ENCODE data around the gene TFPT.

The TFPT gene

DNA sequence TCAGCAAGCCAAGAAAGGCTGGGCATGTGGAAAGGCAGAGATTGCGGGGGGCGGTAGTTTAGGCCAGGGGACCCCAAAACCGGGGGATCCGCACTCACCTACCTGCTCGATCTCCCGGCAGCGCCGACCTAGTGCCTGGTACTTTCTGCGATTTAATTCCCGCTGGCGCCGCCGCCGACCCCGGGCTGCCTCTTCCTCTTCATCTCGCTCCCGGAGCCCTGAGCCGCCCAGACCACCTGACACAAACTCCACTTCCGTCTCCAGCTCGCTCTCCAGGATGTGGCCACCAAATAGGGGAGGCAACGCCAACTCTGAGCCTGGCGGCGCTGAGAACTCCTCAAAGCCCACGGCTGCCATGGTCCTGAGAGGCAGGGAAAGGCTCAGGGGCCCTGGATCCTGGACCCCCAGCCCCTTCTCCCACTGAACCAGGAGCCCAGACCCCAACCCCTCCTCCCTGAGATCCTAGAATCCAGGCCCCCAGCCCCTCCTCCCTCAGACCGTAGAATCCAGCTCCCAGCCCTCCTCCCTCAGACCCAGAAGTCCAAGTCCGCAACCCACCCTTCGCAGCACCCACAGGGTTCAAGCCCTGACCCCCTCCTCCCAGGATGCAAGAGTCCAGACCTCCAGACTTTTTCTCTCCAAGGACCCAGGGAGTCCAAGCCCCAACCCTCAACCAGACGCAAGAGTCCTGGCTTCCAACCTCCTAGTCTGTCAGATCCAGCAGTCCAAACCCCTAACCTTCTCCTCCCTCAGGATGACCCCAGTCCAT lies 933 bp downstream of the TFPT start:
- Histone ChIP-seq H3K4me1 (ENCODE audit: control insufficient read depth, insufficient read depth, low read length) (peaks cover 17% of the 10 kb centered on the region), H3K27ac (ENCODE audit: insufficient read depth, low read depth, low read length, poor library complexity, severe bottlenecking) (no peak overlapping the region), H3K9me3 (ENCODE audit: control insufficient read depth, low read length) (no peaks in the 10 kb centered on the region), H3K36me3 (ENCODE audit: control insufficient read depth, insufficient read depth, low read length) (peaks cover 16% of the 10 kb centered on the region), H3K27me3 (ENCODE audit: control insufficient read depth, insufficient read depth, low read length, poor library complexity, severe bottlenecking) (no peaks in the 10 kb centered on the region), H3K4me3 (ENCODE audit: insufficient read depth, low read depth, low read length) (peak overlapping the region; percentile 65)
- WGBS, 2 experiments: 24 to 28% methylated on average over 28 of the region's 28 CpGs

DNA sequence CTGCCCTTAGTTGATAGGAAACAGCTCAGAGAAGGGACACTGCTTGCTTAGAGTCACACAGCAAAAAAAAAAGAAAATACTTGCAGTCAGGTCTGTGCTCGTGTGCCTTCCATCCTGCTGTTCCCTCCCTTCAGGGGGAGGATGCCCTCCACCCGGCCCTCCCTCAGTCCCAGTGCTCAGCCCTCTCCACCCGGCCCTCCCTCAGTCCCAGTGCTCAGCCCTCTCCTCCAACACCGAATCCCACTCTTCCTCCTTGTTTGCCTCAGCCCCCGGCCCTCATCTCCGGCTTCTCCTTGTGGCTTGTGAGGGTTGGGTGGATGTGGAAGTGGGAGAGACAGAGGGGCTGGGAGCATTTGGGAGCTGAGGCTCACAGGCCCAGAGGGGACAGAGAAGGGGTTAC lies 5.8 kb downstream of the TFPT start:
- Histone ChIP-seq H3K27ac (ENCODE audit: insufficient read depth, low read depth, low read length, poor library complexity, severe bottlenecking) (no peak overlapping the region), H3K4me1 (ENCODE audit: control insufficient read depth, insufficient read depth, low read length) (peaks cover 8% of the 10 kb centered on the region), H3K9me3 (ENCODE audit: control insufficient read depth, low read length) (no peaks in the 10 kb centered on the region), H3K27me3 (ENCODE audit: control insufficient read depth, insufficient read depth, low read length, poor library complexity, severe bottlenecking) (no peaks in the 10 kb centered on the region), H3K4me3 (ENCODE audit: insufficient read depth, low read depth, low read length) (no peak overlapping the region), H3K36me3 (ENCODE audit: control insufficient read depth, insufficient read depth, low read length) (peaks cover 37% of the 10 kb centered on the region)
- WGBS, 2 experiments: 88 to 90% methylated on average over 5 to 6 of the region's 6 CpGs

DNA sequence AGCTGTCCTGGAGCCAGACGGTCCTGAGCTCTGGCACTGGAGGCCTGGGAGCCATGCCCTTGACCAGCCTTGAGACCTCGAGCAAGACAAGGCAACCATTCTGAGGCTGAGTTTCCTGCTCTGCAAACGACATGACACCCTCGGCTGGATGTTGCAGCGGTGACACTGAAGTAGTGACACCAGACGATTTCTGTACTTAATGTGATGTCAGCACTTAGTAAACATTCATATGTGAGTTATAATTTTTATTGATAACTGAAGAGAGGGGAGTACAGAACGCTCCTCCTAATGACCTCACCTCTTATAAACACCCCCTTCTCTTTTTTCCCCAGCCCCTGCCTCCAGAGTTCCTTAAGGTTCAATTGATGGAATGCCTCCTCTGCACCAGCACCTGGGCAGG lies 7.0 kb downstream of the TFPT start:
- WGBS, 2 experiments: 94 to 97% methylated on average over 6 to 7 of the region's 7 CpGs
- H3K36me3 ChIP-seq (ENCODE audit: control insufficient read depth, insufficient read depth, low read length): peaks cover 37% of the 10 kb centered on the region
- H3K4me3 ChIP-seq (ENCODE audit: insufficient read depth, low read depth, low read length): no peak overlapping the region

DNA sequence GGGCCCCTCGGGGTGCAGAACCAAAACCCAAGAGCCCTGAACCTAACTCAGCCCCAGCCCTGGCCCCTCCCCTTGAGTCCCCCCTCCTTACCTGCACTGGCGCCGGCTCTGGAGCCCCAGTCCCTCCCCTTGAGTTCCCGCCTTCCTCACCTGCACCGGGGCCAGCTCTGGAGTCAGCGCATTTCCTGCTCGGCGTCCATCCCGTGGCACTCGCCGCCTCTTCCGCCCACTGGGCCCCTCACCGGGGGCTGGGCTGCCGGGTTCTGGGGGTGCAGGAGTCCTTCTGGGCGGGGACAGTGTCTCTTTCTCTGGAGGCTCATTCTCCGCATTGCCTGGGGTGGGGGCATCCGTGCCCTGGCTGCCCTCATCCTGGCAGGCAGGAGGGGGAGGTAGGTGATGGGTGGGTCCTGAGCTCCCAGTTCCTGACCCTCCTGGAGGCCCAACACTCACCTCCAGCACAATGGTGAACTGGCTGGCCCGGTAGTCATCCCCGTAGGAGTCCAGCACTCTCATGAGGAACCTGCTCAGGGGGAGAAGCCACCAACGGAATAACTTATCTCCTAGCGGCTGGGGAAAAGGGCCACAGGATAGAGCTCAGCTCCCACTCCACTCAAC lies 7.5 kb downstream of the TFPT start:
- 92% methylated on average over 20 to 21 of the region's 21 CpGs for WGBS, 2 experiments
- H3K9me3 ChIP-seq (ENCODE audit: control insufficient read depth, low read length): no peaks in the 10 kb centered on the region
- H3K27ac ChIP-seq (ENCODE audit: insufficient read depth, low read depth, low read length, poor library complexity, severe bottlenecking): no peak overlapping the region
- H3K27me3 ChIP-seq (ENCODE audit: control insufficient read depth, insufficient read depth, low read length, poor library complexity, severe bottlenecking): no peaks in the 10 kb centered on the region
- H3K36me3 ChIP-seq (ENCODE audit: control insufficient read depth, insufficient read depth, low read length): peaks cover 37% of the 10 kb centered on the region
- H3K4me3 ChIP-seq (ENCODE audit: insufficient read depth, low read depth, low read length): no peak overlapping the region
- no peaks in the 10 kb centered on the region for H3K4me1 ChIP-seq (ENCODE audit: control insufficient read depth, insufficient read depth, low read length)

More for the DNA sequence above, 7.0 kb downstream of the TFPT start:
- no peaks in the 10 kb centered on the region for H3K9me3 ChIP-seq (ENCODE audit: control insufficient read depth, low read length)
- no peaks in the 10 kb centered on the region for H3K4me1 ChIP-seq (ENCODE audit: control insufficient read depth, insufficient read depth, low read length)
- no peak overlapping the region for H3K27ac ChIP-seq (ENCODE audit: insufficient read depth, low read depth, low read length, poor library complexity, severe bottlenecking)
- H3K27me3 ChIP-seq (ENCODE audit: control insufficient read depth, insufficient read depth, low read length, poor library complexity, severe bottlenecking): no peaks in the 10 kb centered on the region

DNA sequence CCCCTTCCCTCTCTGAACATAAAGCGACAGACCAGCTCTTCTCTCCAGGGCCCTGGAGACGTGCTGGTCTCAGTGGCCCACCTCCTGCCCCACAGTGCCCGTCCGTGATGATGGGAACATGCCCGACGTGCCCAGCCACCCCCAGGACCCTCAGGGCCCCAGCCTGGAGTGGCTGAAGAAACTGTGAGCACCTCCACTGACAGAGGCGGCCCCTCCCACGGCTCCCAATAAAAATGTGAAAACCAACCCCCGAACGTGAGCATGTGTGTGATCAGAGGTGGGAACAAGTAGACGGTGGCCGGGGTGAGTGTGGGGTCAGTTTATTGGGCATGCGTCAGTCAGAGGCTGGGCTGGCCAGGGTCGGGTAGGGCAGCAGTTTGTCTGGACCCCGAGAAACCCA lies 8.7 kb downstream of the TFPT start:
- H3K27ac ChIP-seq (ENCODE audit: insufficient read depth, low read depth, low read length, poor library complexity, severe bottlenecking): no peak overlapping the region
- H3K9me3 ChIP-seq (ENCODE audit: control insufficient read depth, low read length): no peaks in the 10 kb centered on the region
- 92 to 93% methylated on average over 15 of the region's 15 CpGs for WGBS, 2 experiments
- peaks cover 34% of the 10 kb centered on the region for H3K36me3 ChIP-seq (ENCODE audit: control insufficient read depth, insufficient read depth, low read length)
- no peak overlapping the region for H3K4me3 ChIP-seq (ENCODE audit: insufficient read depth, low read depth, low read length)
- H3K4me1 ChIP-seq (ENCODE audit: control insufficient read depth, insufficient read depth, low read length): no peaks in the 10 kb centered on the region
- H3K27me3 ChIP-seq (ENCODE audit: control insufficient read depth, insufficient read depth, low read length, poor library complexity, severe bottlenecking): no peaks in the 10 kb centered on the region

DNA sequence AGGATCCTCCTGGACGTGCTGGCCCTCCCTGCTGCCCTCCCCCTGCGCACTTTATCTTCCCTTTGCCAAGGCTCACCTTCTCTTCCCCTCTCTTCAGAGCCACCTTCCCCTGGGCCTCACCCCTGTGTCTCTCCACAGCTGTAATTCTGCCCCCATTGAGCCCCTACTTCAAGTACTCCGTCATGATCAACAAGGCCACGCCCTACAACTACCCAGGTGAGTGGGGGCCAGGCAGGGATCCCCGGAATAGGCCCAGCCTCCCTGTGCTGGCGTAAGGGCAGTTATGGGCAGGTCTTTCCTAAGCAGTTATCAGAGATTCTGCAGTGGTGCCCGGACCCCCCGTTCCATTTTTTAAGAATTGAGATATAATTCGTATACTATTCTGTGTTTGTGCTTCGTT lies 9.7 kb downstream of the TFPT start:
- Histone ChIP-seq H3K36me3 (ENCODE audit: control insufficient read depth, insufficient read depth, low read length) (peaks cover 32% of the 10 kb centered on the region), H3K27ac (ENCODE audit: insufficient read depth, low read depth, low read length, poor library complexity, severe bottlenecking) (no peak overlapping the region)
- WGBS, 2 experiments: 92 to 93% methylated on average over 10 of the region's 10 CpGs

DNA sequence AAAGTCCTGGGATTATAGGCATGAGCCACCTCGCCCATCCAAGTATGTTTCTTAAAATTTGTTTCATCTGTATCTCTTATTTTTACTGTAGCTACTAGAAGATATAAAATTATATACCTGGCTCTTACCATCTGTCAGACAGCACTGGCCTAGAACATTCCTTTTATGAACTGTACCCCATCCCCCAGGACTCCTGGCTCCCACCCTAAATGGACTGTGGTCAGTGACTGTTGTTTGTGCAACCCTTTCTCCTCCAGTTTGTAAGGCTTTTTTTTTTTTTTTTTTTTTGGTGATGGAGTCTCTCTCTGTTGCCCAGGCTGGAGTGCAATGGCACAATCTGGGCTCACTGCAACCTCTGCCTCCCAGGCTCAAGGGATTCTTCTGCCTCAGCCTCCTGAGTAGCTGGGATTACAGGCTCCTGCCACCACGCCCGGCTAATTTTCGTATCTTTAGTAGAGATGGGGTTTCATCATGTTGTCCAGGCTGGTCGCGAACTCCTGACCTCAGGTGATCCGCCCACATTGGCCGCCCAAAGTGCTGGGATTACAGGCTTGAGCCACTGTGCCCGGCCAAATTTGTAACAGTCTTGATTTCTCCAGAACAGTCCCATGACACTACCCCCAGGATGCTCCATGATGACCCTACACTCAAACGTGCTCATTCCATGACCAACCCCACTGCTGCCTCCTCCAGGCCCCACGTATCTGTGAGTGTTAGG lies 10.3 kb downstream of the TFPT start:
- 93 to 96% methylated on average over 11 of the region's 11 CpGs for WGBS, 2 experiments
- Histone ChIP-seq H3K27me3 (ENCODE audit: control insufficient read depth, insufficient read depth, low read length, poor library complexity, severe bottlenecking) (no peaks in the 10 kb centered on the region), H3K36me3 (ENCODE audit: control insufficient read depth, insufficient read depth, low read length) (peaks cover 28% of the 10 kb centered on the region), H3K4me1 (ENCODE audit: control insufficient read depth, insufficient read depth, low read length) (no peaks in the 10 kb centered on the region), H3K9me3 (ENCODE audit: control insufficient read depth, low read length) (no peaks in the 10 kb centered on the region), H3K27ac (ENCODE audit: insufficient read depth, low read depth, low read length, poor library complexity, severe bottlenecking) (no peak overlapping the region), H3K4me3 (ENCODE audit: insufficient read depth, low read depth, low read length) (no peak overlapping the region)

More for the DNA sequence above, 9.7 kb downstream of the TFPT start:
- Histone ChIP-seq H3K27me3 (ENCODE audit: control insufficient read depth, insufficient read depth, low read length, poor library complexity, severe bottlenecking) (no peaks in the 10 kb centered on the region), H3K9me3 (ENCODE audit: control insufficient read depth, low read length) (no peaks in the 10 kb centered on the region), H3K4me3 (ENCODE audit: insufficient read depth, low read depth, low read length) (no peak overlapping the region), H3K4me1 (ENCODE audit: control insufficient read depth, insufficient read depth, low read length) (no peaks in the 10 kb centered on the region)

DNA sequence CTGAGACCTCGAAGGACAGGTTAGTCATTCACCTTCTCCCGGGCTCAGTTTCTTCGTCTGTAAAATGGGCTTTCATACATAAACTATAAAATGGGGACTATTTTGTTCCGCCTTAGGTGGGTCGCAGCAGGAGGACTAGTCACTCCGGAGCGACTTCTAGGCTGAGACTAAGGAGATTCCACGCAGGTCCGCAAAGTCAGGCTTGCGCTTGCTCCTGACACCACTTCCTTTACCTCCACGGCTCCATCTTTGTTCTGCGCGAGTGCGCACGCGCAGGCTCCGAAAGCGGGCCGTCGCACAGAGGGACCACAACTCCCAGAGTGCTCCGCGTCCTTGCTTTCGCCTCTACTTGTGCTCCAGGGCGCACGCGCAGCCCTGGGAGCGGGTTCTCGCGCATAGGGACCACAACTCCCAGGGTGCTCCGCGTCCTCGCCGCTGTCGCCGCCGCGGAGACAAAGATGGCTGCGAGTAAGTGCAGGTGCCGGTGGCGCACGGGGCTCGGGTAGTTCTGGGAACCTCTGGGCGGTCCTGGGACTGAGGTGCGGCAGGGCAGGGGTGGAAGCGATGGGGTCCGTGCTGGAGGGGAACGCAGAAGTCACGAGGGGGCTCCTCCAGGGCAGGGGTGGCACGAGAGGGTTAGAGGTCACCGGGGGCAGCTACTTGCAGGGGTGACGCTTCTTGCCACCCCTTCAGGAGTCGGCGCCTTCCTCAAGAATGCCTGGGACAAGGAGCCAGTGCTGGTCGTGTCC lies 12.9 kb downstream of the TFPT start, which contains the start of gene NDUFA3:
NDUFA3 (plus strand) TSS at position 435 of the 749 bp plus-strand sequence; CDS start at position 459, 24 bp downstream.
- WGBS, 2 experiments: 6% methylated on average over 54 of the region's 54 CpGs
- Histone ChIP-seq H3K27me3 (ENCODE audit: control insufficient read depth, insufficient read depth, low read length, poor library complexity, severe bottlenecking) (peaks cover 3% of the 10 kb centered on the region), H3K9me3 (ENCODE audit: control insufficient read depth, low read length) (no peaks in the 10 kb centered on the region), H3K36me3 (ENCODE audit: control insufficient read depth, insufficient read depth, low read length) (peaks cover 9% of the 10 kb centered on the region), H3K27ac (ENCODE audit: insufficient read depth, low read depth, low read length, poor library complexity, severe bottlenecking) (no peak within 1 kb of the TSS), H3K4me1 (ENCODE audit: control insufficient read depth, insufficient read depth, low read length) (no peaks in the 10 kb centered on the region), H3K4me3 (ENCODE audit: insufficient read depth, low read depth, low read length) (peak within 1 kb of the TSS; percentile 98)

DNA sequence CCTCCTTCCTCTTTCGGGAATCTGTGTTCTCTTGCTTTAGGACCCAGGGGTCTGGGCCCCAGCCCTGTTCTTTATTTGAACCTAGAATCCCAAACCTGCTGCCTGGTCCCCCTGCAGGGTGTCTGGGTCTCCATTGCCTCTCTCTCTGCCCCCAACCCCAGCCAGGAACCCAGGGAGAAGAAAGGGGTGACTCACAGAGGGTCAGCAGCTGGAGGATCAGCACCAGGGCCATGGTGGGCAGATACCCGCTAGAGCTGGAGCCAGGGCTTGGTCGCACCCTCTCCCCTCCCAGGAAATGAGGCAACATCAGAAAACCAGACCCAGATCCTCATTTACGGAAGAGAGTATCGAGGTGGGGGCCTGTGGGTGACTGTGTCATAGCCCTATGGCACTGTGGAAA lies 14.9 kb downstream of the TFPT start, which contains the start of gene OSCAR:
OSCAR (minus strand) TSS at position 243 of the 400 bp plus-strand sequence; CDS start at position 232, 11 bp downstream.
- Histone ChIP-seq H3K27me3 (ENCODE audit: control insufficient read depth, insufficient read depth, low read length, poor library complexity, severe bottlenecking) (peaks cover 23% of the 10 kb centered on the region), H3K4me1 (ENCODE audit: control insufficient read depth, insufficient read depth, low read length) (peaks cover 2% of the 10 kb centered on the region), H3K27ac (ENCODE audit: insufficient read depth, low read depth, low read length, poor library complexity, severe bottlenecking) (no peak within 1 kb of the TSS), H3K9me3 (ENCODE audit: control insufficient read depth, low read length) (no peaks in the 10 kb centered on the region), H3K4me3 (ENCODE audit: insufficient read depth, low read depth, low read length) (no peak within 1 kb of the TSS), H3K36me3 (ENCODE audit: control insufficient read depth, insufficient read depth, low read length) (peaks cover 1% of the 10 kb centered on the region)
- WGBS, 2 experiments: 88% methylated on average over 5 of the region's 5 CpGs
